Activated naive CD8-positive, alpha-beta T cell treated with anti-CD3 and anti-CD28 coated beads for 36 hours (primary cell): Measurements from ENCODE around the gene GALNT18. TPM values are rescaled to one million over a fixed set of nuclear protein-coding genes. Genes with fewer than 3 reads are reported as not detected.

Experiments used
- DNase-seq: peaks from one replicate; pipeline ENCODE4 v3.0.0; 2021
- H3K27ac Mint-ChIP-seq: one replicate; pipeline ENCODE4 v1.8.0; 2022; ENCODE audit warnings: mild to moderate bottlenecking, moderate library complexity, mixed read lengths
- H3K27me3 Mint-ChIP-seq: one replicate; pipeline ENCODE4 v1.8.0; 2022; ENCODE audit warnings: mild to moderate bottlenecking, mixed read lengths
- H3K36me3 Mint-ChIP-seq: one replicate; pipeline ENCODE4 v1.8.0; 2021; ENCODE audit warnings: mild to moderate bottlenecking, mixed read lengths
- H3K4me1 Mint-ChIP-seq: one replicate; pipeline ENCODE4 v1.8.0; 2021; ENCODE audit warnings: mixed read lengths
- H3K4me3 Mint-ChIP-seq: one replicate; pipeline ENCODE4 v1.8.0; 2022; ENCODE audit warnings: mild to moderate bottlenecking, moderate library complexity, mixed read lengths
- H3K9me3 Mint-ChIP-seq: one replicate; pipeline ENCODE4 v1.8.0; 2022; ENCODE audit warnings: mixed read lengths
- total RNA-seq, 2 experiments: library from RNA; stranded (reverse); gene quantifications; one replicate each; pipeline ENCODE4 v1.2.3, GENCODE V29; 2021

Gene GALNT18
- total RNA-seq, 2 experiments from 2014 or later = 10.0 to 10.5 TPM

- H3K36me3 Mint-ChIP-seq = no peaks in the 10 kb centered on the region
These were observed 319.2 kb downstream of the GALNT18 start for GRCh38 chr11:11302565-11302964.

GRCh38 chr11:11301212-11301611 lies 320.6 kb downstream of the GALNT18 start:
- no peak overlapping the region for H3K4me3 Mint-ChIP-seq
- no peaks in the 10 kb centered on the region for H3K27me3 Mint-ChIP-seq
- H3K27ac Mint-ChIP-seq = no peak overlapping the region
- H3K36me3 Mint-ChIP-seq = no peaks in the 10 kb centered on the region
- no peak for DNase-seq
- no peaks in the 10 kb centered on the region for H3K4me1 Mint-ChIP-seq
- H3K9me3 Mint-ChIP-seq = no peaks in the 10 kb centered on the region

More at GRCh38 chr11:11302565-11302964, 319.2 kb downstream of the GALNT18 start:
- H3K27me3 Mint-ChIP-seq = no peaks in the 10 kb centered on the region
- H3K9me3 Mint-ChIP-seq = no peaks in the 10 kb centered on the region
- no peak for DNase-seq
- no peak overlapping the region for H3K4me3 Mint-ChIP-seq
- H3K27ac Mint-ChIP-seq = no peak overlapping the region
- no peaks in the 10 kb centered on the region for H3K4me1 Mint-ChIP-seq

GRCh38 chr11:11297578-11297977 lies 324.2 kb downstream of the GALNT18 start:
- no peak for DNase-seq
- Mint-ChIP-seq H3K4me1 (no peaks in the 10 kb centered on the region), H3K27ac (no peak overlapping the region), H3K27me3 (no peaks in the 10 kb centered on the region), H3K4me3 (no peak overlapping the region), H3K36me3 (no peaks in the 10 kb centered on the region), H3K9me3 (no peaks in the 10 kb centered on the region)

GRCh38 chr11:11296434-11296833 lies 325.4 kb downstream of the GALNT18 start:
- Mint-ChIP-seq H3K36me3 (no peaks in the 10 kb centered on the region), H3K27ac (no peak overlapping the region), H3K27me3 (no peaks in the 10 kb centered on the region), H3K9me3 (no peaks in the 10 kb centered on the region), H3K4me3 (no peak overlapping the region), H3K4me1 (no peaks in the 10 kb centered on the region)
- no peak for DNase-seq

GRCh38 chr11:11294551-11294855 lies 327.3 kb downstream of the GALNT18 start:
- no peak overlapping the region for H3K4me3 Mint-ChIP-seq
- no peaks in the 10 kb centered on the region for H3K36me3 Mint-ChIP-seq
- DNase-seq = no peak
- no peaks in the 10 kb centered on the region for H3K9me3 Mint-ChIP-seq
- H3K27me3 Mint-ChIP-seq = peaks cover 5% of the 10 kb centered on the region
- no peak overlapping the region for H3K27ac Mint-ChIP-seq
- no peaks in the 10 kb centered on the region for H3K4me1 Mint-ChIP-seq

GRCh38 chr11:11293798-11294550 lies 327.8 kb downstream of the GALNT18 start:
- no peak overlapping the region for H3K4me3 Mint-ChIP-seq
- no peaks in the 10 kb centered on the region for H3K4me1 Mint-ChIP-seq
- no peak overlapping the region for H3K27ac Mint-ChIP-seq
- DNase-seq = no peak
- H3K27me3 Mint-ChIP-seq = peaks cover 10% of the 10 kb centered on the region
- no peaks in the 10 kb centered on the region for H3K36me3 Mint-ChIP-seq
- no peaks in the 10 kb centered on the region for H3K9me3 Mint-ChIP-seq

GRCh38 chr11:11292839-11293238 lies 329.0 kb downstream of the GALNT18 start:
- Mint-ChIP-seq H3K4me3 (no peak overlapping the region), H3K36me3 (no peaks in the 10 kb centered on the region), H3K4me1 (no peaks in the 10 kb centered on the region), H3K27ac (no peak overlapping the region), H3K9me3 (no peaks in the 10 kb centered on the region), H3K27me3 (peaks cover 10% of the 10 kb centered on the region)
- DNase-seq = no peak

- Mint-ChIP-seq H3K4me1 (no peaks in the 10 kb centered on the region), H3K9me3 (no peaks in the 10 kb centered on the region), H3K36me3 (no peaks in the 10 kb centered on the region), H3K27ac (no peak overlapping the region), H3K4me3 (no peak overlapping the region), H3K27me3 (peaks cover 10% of the 10 kb centered on the region)
- DNase-seq = no peak
These were observed 330.5 kb downstream of the GALNT18 start for GRCh38 chr11:11291041-11292015.

- no peak for DNase-seq
- Mint-ChIP-seq H3K9me3 (no peaks in the 10 kb centered on the region), H3K4me3 (no peak overlapping the region), H3K36me3 (no peaks in the 10 kb centered on the region), H3K4me1 (no peaks in the 10 kb centered on the region), H3K27me3 (peaks cover 13% of the 10 kb centered on the region), H3K27ac (no peak overlapping the region)
These were observed 331.5 kb downstream of the GALNT18 start for GRCh38 chr11:11290354-11290753.

GRCh38 chr11:11289669-11290068 lies 332.1 kb downstream of the GALNT18 start:
- DNase-seq = no peak
- Mint-ChIP-seq H3K36me3 (no peaks in the 10 kb centered on the region), H3K27me3 (peaks cover 13% of the 10 kb centered on the region), H3K4me3 (no peak overlapping the region), H3K9me3 (no peaks in the 10 kb centered on the region), H3K27ac (no peak overlapping the region), H3K4me1 (no peaks in the 10 kb centered on the region)

- H3K4me1 Mint-ChIP-seq = no peaks in the 10 kb centered on the region
- no peaks in the 10 kb centered on the region for H3K9me3 Mint-ChIP-seq
- no peak overlapping the region for H3K4me3 Mint-ChIP-seq
These were observed 332.7 kb downstream of the GALNT18 start for GRCh38 chr11:11288972-11289616.

GRCh38 chr11:11284481-11284880 lies 337.3 kb downstream of the GALNT18 start:
- no peaks in the 10 kb centered on the region for H3K9me3 Mint-ChIP-seq

More at GRCh38 chr11:11288972-11289616, 332.7 kb downstream of the GALNT18 start:
- H3K27ac Mint-ChIP-seq = no peak overlapping the region
- H3K36me3 Mint-ChIP-seq = no peaks in the 10 kb centered on the region
- no peak for DNase-seq
- peaks cover 13% of the 10 kb centered on the region for H3K27me3 Mint-ChIP-seq

GRCh38 chr11:11281626-11282025 lies 340.2 kb downstream of the GALNT18 start:
- Mint-ChIP-seq H3K4me1 (no peaks in the 10 kb centered on the region), H3K27me3 (peaks cover 12% of the 10 kb centered on the region), H3K27ac (no peak overlapping the region), H3K4me3 (no peak overlapping the region), H3K36me3 (no peaks in the 10 kb centered on the region), H3K9me3 (no peaks in the 10 kb centered on the region)
- DNase-seq = no peak

More at GRCh38 chr11:11284481-11284880, 337.3 kb downstream of the GALNT18 start:
- no peak overlapping the region for H3K4me3 Mint-ChIP-seq
- H3K4me1 Mint-ChIP-seq = no peaks in the 10 kb centered on the region
- H3K27ac Mint-ChIP-seq = no peak overlapping the region
- no peaks in the 10 kb centered on the region for H3K36me3 Mint-ChIP-seq
- H3K27me3 Mint-ChIP-seq = peaks cover 8% of the 10 kb centered on the region
- DNase-seq = no peak

- H3K4me3 Mint-ChIP-seq = no peak overlapping the region
- H3K27me3 Mint-ChIP-seq = peaks cover 10% of the 10 kb centered on the region
- no peaks in the 10 kb centered on the region for H3K9me3 Mint-ChIP-seq
- H3K4me1 Mint-ChIP-seq = no peaks in the 10 kb centered on the region
- no peak for DNase-seq
- H3K36me3 Mint-ChIP-seq = no peaks in the 10 kb centered on the region
- H3K27ac Mint-ChIP-seq = no peak overlapping the region
These were observed 341.0 kb downstream of the GALNT18 start for GRCh38 chr11:11280826-11281225.
